ENCODE results near the gene VWF.

DNA sequence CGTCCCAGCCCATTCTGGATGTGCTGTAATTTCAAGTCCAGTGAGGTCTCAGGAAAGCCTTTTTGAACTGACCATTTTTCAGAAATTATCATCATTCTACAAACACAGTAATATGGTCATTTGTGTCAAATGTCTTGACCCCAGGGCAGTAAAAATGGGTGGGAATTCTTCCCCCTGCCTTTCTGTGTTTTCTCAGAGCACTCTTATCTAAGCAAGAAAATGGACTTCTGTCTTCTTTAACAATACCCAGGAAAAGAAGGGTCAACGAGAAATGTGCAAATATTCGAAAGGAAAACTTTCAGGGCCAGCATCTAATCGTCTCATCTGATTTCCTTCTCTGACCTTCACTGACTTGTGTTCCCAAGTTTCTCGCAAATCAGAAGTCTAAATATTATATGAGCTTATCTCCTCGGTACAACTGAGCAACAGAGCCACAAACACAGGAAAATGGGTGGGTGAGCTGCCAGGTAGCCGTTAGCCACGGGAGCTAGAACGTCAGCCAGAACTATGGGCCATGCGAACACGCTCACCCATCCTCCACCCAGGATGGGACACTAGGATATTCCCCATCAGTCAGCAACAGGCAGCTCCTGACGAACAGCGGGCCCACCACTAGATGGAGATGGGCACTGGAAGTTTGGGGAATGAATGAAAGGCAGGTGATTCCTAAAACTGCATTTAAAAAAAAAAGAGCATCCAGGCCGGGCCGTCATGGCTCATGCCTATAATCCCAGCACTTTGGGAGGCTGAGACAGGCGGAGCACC is 57.1 kb downstream of the VWF start:
- peak in 2 of 5 experiments; percentile 7 to 19 for TF ChIP-seq CTCF (IDR thresholded peaks at IDR 0.05 in 4 of 5, conservative IDR thresholded peaks at IDR 0.05 in 1 of 5)
- no peak for TF ChIP-seq POLR2A (IDR thresholded peaks at IDR 0.05)

All from gastrocnemius medialis (tissue), 4 donors.